ENCODE measurements around the gene PES1.

- TF ChIP-seq CTCF (IDR thresholded peaks at IDR 0.05 in 4 of 5, conservative IDR thresholded peaks at IDR 0.05 in 1 of 5) = no peak
- TF ChIP-seq POLR2A (IDR thresholded peaks at IDR 0.05) = no peak
Measured at GRCh38 chr22:30541961-30542810, 49.5 kb downstream of the PES1 start.
